ENCODE measurements around the gene GBP5.

The GBP5 gene

DNA sequence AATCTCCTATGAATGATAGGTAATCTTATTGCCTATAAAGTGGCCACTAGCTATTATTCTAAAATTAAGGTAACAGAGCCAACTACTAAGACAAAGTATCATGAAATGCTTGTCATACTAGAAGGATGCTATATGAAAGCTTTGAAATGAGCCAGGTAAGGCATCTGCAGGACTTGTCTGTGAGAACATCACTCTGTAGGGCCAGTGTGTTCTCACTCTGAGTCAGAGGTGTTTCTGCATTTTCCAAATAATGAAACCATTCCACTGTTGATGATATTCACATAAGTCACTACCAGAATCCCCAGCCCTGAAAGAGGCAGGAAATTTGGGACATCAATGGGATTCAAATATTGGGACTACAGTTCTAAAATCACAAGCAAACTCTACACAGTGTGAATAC, 25.8 kb upstream of the GBP5 start:
- TF ChIP-seq CTCF (IDR thresholded peaks at IDR 0.05; ENCODE audit: low read depth, low read length): no peak
- no peaks in the 10 kb centered on the region for H3K9me3 ChIP-seq (ENCODE audit: severe bottlenecking)
- H3K4me3 ChIP-seq (ENCODE audit: low read depth, low read length): no peak overlapping the region
- no peak overlapping the region for H3K27ac ChIP-seq
- peaks cover 10% of the 10 kb centered on the region for H3K27me3 ChIP-seq (ENCODE audit: insufficient read depth, low read depth, severe bottlenecking)
- H3K36me3 ChIP-seq: no peaks in the 10 kb centered on the region
- no peak for DNase-seq

GRCh38 chr1:89295187-89295586, 22.5 kb upstream of the GBP5 start:
- Histone ChIP-seq H3K4me3 (ENCODE audit: low read depth, low read length) (no peak overlapping the region), H3K9me3 (ENCODE audit: severe bottlenecking) (peaks cover 3% of the 10 kb centered on the region), H3K27me3 (ENCODE audit: insufficient read depth, low read depth, severe bottlenecking) (no peaks in the 10 kb centered on the region), H3K27ac (no peak overlapping the region), H3K36me3 (no peaks in the 10 kb centered on the region)
- no peak for DNase-seq
- TF ChIP-seq CTCF (IDR thresholded peaks at IDR 0.05; ENCODE audit: low read depth, low read length): no peak

- Histone ChIP-seq H3K27me3 (ENCODE audit: insufficient read depth, low read depth, severe bottlenecking) (no peaks in the 10 kb centered on the region), H3K36me3 (no peaks in the 10 kb centered on the region), H3K9me3 (ENCODE audit: severe bottlenecking) (peaks cover 3% of the 10 kb centered on the region), H3K4me3 (ENCODE audit: low read depth, low read length) (no peak overlapping the region), H3K27ac (no peak overlapping the region)
- TF ChIP-seq CTCF (IDR thresholded peaks at IDR 0.05; ENCODE audit: low read depth, low read length): no peak
- no peak for DNase-seq
These were observed 18.6 kb upstream of the GBP5 start for GRCh38 chr1:89291276-89291675.

GRCh38 chr1:89288051-89288340, 15.3 kb upstream of the GBP5 start:
- no peaks in the 10 kb centered on the region for H3K9me3 ChIP-seq (ENCODE audit: severe bottlenecking)
- no peak for DNase-seq
- peaks cover 4% of the 10 kb centered on the region for H3K27me3 ChIP-seq (ENCODE audit: insufficient read depth, low read depth, severe bottlenecking)
- no peak for TF ChIP-seq CTCF (IDR thresholded peaks at IDR 0.05; ENCODE audit: low read depth, low read length)
- no peak overlapping the region for H3K27ac ChIP-seq
- no peak overlapping the region for H3K4me3 ChIP-seq (ENCODE audit: low read depth, low read length)
- no peaks in the 10 kb centered on the region for H3K36me3 ChIP-seq

DNA sequence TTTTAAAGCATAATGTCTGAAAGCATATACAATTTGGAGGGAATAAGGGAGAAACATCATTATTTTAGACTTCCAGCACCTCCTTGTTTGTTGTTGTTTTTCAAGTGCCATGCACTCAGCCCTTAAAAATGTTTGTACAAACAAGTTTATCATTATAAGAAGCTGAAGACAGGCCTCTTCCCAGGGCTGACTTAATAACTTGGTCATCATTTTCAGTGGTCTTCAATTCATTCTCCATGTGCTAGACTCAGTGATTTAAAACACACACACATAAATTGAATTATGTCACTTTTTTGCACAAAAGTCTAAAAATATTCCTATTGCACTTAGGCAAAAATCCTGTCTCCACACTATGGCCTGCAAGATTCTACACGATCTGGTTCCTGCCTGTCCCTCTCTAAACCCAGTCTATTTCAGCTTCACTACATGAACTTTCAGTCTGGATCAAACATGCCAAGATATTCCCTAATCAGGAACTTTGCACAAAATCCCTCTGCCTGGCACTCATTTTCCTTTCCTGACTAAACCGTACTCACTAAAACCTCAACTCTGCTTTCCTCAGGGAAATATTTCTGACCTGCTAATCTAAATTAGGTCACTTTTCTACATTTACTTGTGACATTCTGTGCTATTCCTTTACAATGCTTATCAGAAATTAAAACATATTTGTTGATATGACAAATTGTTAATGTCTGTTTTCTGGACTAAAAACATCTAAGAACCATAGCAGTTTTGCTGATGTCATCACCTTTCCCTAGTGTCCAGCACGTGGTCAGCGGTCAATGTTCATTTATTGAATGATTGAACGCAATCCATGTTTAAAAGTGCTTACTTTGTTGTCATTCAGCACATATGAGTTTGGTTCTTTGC, 14.8 kb upstream of the GBP5 start:
- no peak overlapping the region for H3K4me3 ChIP-seq (ENCODE audit: low read depth, low read length)
- no peak for TF ChIP-seq CTCF (IDR thresholded peaks at IDR 0.05; ENCODE audit: low read depth, low read length)
- H3K27ac ChIP-seq: no peak overlapping the region
- H3K9me3 ChIP-seq (ENCODE audit: severe bottlenecking): no peaks in the 10 kb centered on the region
- H3K36me3 ChIP-seq: no peaks in the 10 kb centered on the region
- no peak for DNase-seq
- peaks cover 4% of the 10 kb centered on the region for H3K27me3 ChIP-seq (ENCODE audit: insufficient read depth, low read depth, severe bottlenecking)
